ENCODE results near the gene ZNF23.

ZNF23 gene

GRCh38 chr16:71426069-71426879 lies 35.8 kb downstream of the ZNF23 start:
- TF ChIP-seq TAF1 (IDR thresholded peaks at IDR 0.05; ENCODE audit: borderline replicate concordance, insufficient read depth, low read length) = no peak
- no peak for TF ChIP-seq POLR2AphosphoS5 (IDR thresholded peaks at IDR 0.05; ENCODE audit: low read depth, low read length)
- TF ChIP-seq REST (IDR thresholded peaks at IDR 0.05; ENCODE audit: insufficient read depth in 1 of 2, low read depth in 2 of 2, low read length in 2 of 2) = no peak
- TF ChIP-seq FOXP2 (optimal IDR thresholded peaks at IDR 0.05; ENCODE audit: borderline replicate concordance, extremely low read depth, extremely low read length, insufficient read depth) = no peak
- no peak for TF ChIP-seq SIN3A (IDR thresholded peaks at IDR 0.05; ENCODE audit: borderline replicate concordance, insufficient read depth, low read length)

GRCh38 chr16:71425746-71426068 lies 36.3 kb downstream of the ZNF23 start:
- TF ChIP-seq REST (IDR thresholded peaks at IDR 0.05; ENCODE audit: insufficient read depth in 1 of 2, low read depth in 2 of 2, low read length in 2 of 2) (no peak), SIN3A (IDR thresholded peaks at IDR 0.05; ENCODE audit: borderline replicate concordance, insufficient read depth, low read length) (no peak), FOXP2 (optimal IDR thresholded peaks at IDR 0.05; ENCODE audit: borderline replicate concordance, extremely low read depth, extremely low read length, insufficient read depth) (no peak), TAF1 (IDR thresholded peaks at IDR 0.05; ENCODE audit: borderline replicate concordance, insufficient read depth, low read length) (no peak), POLR2AphosphoS5 (IDR thresholded peaks at IDR 0.05; ENCODE audit: low read depth, low read length) (no peak)

GRCh38 chr16:71424626-71425025 lies 37.4 kb downstream of the ZNF23 start:
- TF ChIP-seq TAF1 (IDR thresholded peaks at IDR 0.05; ENCODE audit: borderline replicate concordance, insufficient read depth, low read length) (no peak), FOXP2 (optimal IDR thresholded peaks at IDR 0.05; ENCODE audit: borderline replicate concordance, extremely low read depth, extremely low read length, insufficient read depth) (no peak), SIN3A (IDR thresholded peaks at IDR 0.05; ENCODE audit: borderline replicate concordance, insufficient read depth, low read length) (no peak), REST (IDR thresholded peaks at IDR 0.05; ENCODE audit: insufficient read depth in 1 of 2, low read depth in 2 of 2, low read length in 2 of 2) (no peak), POLR2AphosphoS5 (IDR thresholded peaks at IDR 0.05; ENCODE audit: low read depth, low read length) (no peak)

GRCh38 chr16:71423865-71424264 lies 38.2 kb downstream of the ZNF23 start:
- TF ChIP-seq SIN3A (IDR thresholded peaks at IDR 0.05; ENCODE audit: borderline replicate concordance, insufficient read depth, low read length) (no peak), FOXP2 (optimal IDR thresholded peaks at IDR 0.05; ENCODE audit: borderline replicate concordance, extremely low read depth, extremely low read length, insufficient read depth) (no peak), TAF1 (IDR thresholded peaks at IDR 0.05; ENCODE audit: borderline replicate concordance, insufficient read depth, low read length) (no peak)

GRCh38 chr16:71423016-71423415 lies 39.0 kb downstream of the ZNF23 start:
- TF ChIP-seq SIN3A (IDR thresholded peaks at IDR 0.05; ENCODE audit: borderline replicate concordance, insufficient read depth, low read length) = no peak
- TF ChIP-seq TAF1 (IDR thresholded peaks at IDR 0.05; ENCODE audit: borderline replicate concordance, insufficient read depth, low read length) = no peak
- no peak for TF ChIP-seq REST (IDR thresholded peaks at IDR 0.05; ENCODE audit: insufficient read depth in 1 of 2, low read depth in 2 of 2, low read length in 2 of 2)
- TF ChIP-seq FOXP2 (optimal IDR thresholded peaks at IDR 0.05; ENCODE audit: borderline replicate concordance, extremely low read depth, extremely low read length, insufficient read depth) = no peak
